GM20431 (cell line): ENCODE data around the gene COP1.

Experiments used
- in situ Hi-C: fragments of 300-500 bp; cut with MseI, MboI; formaldehyde crosslinking; loops from one replicate; pipeline ENCODE4 v1.15.0; 2020; ENCODE audit warnings: low sequenced_read_pairs; ENCODE audit not compliant: unreplicated experiment

The COP1 gene

DNA sequence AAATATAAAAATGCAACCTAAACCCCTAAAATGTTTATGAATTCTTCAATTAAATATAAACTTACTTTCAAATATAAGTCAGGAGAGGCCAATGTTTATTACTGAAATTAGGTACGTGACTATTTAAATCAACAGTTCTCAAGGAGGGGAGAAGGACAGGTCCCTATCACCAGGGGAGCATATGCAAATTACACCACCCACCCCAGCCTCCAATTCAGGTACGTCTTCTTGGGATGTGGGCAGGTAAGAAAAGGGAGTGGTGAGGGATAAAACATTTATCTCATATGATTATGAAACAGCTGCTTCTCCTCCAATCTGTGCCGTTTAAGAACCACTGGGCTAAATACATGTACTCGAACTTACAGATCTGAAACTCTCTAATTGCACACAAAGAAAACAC lies 3.4 kb downstream of the COP1 start:
- in situ Hi-C loops, result no loop called here

DNA sequence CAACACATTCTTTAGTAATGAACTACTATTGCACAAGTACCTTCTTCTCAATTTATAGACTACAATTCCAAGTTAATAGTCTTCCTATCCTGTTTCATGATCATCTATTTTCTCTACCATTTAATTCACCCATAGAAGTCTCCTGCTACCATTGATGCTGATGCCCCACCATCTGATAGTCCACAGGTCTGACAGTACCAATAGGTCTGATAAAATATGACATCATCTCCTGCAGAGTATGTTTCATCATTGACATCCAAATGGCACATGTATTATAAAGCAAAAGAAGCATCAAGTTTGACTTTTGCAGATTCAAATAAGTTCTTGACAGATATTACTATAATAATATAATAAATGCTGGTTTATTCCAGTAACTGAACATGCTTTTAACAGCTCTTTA lies 5.5 kb downstream of the COP1 start:
- in situ Hi-C loops, result no loop called here

DNA sequence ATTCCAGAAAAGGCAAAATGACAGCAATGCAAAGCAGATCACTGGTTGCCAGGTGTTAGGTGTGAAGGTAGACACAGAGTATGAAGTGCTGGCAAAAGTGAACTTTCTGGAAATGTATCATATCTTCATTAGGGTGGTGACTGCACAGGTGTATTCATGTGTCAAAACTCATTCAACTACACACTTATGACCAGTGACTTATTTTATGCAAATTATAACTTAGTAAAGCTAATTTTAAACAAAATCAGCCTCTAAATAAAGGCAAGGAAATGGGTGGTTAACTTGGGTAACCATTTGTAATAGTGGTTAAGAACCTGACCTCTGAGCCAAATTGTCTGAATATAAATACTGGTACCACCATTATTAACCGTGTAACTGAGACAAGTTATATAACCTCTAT lies 7.4 kb downstream of the COP1 start:
- in situ Hi-C loops, result no loop called here

DNA sequence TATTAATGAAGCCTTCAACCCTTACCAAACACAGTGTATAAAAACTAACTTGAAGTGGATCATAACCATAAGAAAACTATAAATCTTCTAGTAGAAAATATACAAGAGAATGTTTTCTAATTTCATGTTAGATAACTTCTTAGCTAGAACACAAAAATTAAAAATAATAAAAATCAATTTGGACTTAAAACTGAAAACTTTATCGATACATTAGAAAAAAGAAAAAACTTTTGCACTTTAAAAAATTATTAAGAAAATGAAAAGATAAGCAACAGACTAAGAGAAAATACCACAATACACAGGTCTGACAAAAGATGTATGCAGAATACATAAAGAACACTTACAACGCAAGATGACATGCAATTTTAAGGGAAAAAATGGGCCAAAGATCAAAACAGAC lies 8.7 kb downstream of the COP1 start:
- in situ Hi-C loops, result no loop called here

DNA sequence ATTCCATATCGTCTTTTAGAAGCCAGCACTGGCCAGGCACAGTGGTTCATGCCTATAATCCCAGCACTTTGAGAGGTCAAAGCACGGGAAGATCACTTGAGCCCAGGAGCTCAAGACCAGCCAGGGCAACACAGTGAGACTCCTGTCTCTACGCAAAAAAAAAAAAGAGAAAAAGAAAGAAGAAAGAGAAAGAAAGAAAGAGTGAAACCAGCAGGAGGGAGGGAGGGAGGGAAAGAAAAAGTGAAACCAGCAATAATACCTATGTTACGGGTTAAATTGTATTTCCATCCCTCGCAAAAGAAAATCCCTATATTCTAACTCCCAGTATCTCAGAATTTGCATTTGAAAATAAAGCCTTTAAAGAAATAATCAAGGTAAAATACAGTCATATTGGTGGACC lies 10.4 kb downstream of the COP1 start:
- in situ Hi-C loops, result no loop called here

DNA sequence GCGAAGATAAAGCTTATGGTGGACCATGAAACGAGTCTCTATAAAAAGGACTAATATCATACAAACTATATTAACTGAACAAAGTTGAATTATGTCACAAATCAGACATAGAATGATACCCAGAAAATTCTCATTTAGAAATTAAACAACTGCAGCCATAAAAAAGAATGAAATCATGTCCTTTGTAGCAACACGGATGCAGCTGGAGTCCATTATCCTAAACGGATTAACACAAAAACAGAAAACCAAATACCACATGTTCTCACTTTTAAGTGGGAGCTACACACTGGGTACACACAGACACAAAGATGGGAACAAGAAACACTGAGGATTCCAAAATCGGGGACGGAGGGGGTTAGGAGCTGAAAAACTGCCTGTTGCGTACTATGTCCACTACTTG lies 11.5 kb downstream of the COP1 start:
- in situ Hi-C loops, result no loop called here

DNA sequence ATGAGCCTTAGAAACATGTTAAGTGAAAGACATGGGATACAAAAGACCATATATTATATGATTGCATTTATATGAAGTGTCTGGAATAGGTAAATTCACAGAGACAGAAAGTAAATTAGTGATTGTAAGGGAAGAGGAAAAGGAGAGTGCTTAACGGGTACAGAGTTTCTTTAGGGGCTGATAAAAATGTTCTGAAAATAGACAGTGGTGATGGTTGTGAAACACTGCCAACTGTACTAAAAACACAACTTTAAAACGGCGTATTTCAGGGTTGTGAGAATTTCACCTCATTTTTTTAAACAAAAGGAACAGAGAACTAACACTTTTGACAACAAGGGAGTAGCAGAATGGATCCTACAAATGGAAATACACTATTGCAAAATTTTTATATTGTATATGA lies 13.4 kb downstream of the COP1 start:
- in situ Hi-C loops, result no loop called here

DNA sequence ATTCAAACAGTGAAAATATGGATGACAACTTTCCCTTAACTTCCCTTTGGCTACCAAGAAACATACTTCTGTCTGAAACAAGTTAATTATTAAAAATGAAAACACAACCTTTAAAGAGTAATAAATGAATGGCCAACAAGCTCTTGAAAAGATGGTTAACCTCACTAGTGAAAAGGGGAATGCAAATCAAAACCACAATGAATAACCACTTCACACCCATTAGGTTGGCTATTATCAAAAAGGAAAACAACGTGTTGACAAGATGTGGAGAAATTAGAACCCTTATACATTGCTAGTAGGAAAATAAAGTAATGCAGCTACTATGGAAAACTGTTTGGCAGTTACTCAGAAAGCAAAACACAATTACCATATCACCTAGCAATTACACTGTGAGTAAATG lies 14.1 kb downstream of the COP1 start:
- in situ Hi-C loops, result no loop called here

DNA sequence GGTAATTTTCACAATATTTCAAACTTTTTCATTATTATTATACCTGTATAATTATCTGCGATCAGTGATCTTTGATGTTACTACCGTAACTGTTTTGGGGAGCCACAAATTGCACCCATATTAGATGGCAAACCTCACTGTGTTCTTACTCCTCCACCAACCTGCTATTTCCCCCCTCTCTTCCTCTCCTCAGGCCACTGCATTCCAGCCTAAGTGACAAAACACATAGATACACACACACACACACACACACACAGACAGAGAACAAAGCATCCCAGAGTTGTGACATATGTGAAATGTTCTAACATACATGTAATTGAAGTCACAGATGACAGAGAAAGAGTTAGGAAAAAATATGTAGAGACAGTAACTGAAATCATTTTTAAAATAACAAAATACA lies 18.5 kb downstream of the COP1 start:
- in situ Hi-C loops, result no loop called here

DNA sequence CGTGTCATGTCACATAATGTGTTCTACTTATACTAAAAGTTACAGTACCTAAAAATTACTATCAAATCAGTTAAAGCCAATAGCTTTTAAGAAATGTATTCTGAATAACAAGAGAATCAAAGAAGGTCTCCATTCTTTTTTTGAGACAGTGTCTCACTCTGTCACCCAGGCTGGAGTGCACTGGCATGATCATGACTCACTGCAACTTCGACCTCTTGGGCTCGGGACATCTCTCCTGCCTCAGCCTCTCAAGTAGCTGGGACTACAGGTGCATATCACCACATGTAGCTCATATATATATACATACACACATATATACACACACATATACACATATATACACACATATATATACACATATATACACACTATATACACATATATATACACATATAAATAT lies 20.1 kb downstream of the COP1 start:
- in situ Hi-C loops, result no loop called here

DNA sequence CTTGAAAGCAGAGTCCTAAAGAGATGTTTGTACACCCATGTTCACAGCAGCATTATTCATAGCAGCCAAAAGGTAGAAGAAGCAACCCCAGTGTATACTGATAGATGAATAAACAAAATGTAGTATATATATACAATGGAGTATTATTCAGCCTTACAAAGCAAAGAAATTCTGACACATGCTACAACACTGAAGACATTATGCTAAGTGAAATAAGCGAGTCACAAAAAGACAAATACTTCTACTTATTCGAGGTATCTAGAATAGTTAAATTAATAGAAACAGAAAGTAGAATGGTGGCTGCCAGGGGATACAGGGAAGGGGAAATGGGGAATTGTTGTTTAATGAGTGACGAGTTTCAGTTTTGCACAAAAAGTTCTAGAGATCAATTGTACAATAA lies 23.5 kb downstream of the COP1 start:
- in situ Hi-C loops, result no loop called here

DNA sequence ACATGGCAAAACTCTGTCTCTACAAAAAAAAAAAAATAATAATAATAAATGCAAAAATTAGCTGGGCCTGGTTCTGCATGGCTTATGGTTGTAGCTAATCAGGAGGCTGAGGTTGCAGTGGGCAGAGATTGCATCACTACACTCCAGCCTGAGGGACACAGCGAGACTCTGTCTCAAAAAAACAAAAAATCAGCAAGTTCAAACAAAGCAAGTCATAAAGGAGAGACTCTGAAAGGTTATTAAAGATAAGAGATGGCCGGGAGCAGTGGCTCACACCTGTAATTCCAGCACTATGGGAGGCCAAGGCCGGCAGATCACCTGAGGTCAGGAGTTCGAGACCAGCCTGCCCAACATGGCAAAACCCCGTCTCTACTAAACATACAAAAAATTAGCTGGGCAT lies 28.8 kb downstream of the COP1 start:
- in situ Hi-C loops, result no loop called here

DNA sequence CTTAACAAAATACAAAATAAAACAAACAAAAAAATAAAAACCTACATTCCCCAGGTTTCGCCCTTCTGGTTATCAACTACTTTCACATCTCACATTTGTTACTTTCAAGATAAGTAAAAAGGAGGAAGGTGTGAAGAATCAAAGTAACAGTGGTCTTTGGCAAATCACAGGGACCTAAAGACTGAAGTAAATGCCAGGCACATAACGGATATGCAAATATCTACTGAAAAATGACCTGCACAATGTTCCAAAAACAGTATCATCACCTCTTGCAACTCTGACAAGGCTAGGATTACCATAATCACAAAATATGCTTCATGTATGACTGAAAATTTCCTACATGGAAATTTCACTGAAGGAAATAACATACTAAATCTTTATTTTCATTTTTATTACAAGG lies 29.3 kb downstream of the COP1 start:
- in situ Hi-C loops, result no loop called here

DNA sequence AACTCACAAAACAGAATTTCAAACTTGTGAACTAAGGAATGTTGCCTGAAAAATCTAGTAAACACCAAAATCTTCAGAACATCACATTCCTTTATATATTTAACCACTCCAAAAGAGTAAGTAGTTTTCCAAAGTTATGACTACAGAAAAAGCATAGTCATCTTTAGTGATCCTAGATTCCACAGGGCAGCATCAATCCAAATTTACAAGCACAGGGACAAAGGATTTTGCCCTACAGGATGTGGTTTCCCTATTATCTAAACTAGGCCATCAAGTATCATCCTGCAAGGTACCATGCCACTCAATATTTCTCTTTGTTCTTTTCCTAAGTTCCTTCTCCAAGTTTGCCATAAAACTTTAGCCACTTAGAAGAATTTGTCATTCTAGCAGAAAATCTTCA lies 33.0 kb downstream of the COP1 start:
- in situ Hi-C loops, result no loop called here

DNA sequence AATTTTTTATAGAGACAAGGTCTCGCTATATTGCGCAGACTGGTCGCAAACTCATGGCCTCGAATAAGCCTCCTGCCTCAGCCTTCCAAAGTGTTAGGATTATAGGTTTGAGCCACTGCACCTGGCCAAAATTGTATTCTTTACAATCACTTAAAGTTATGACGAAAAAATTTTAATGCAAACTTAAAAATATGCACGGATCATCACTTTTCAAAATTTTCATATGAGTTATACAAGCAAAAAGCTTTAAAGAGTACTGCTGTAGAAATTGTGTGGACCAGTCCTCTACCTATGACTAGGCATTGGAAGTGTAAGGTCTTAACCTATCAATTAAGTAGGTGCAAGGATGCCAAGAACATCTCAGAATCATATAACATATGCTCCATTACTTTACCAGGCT lies 34.9 kb downstream of the COP1 start:
- in situ Hi-C loops, result no loop called here

DNA sequence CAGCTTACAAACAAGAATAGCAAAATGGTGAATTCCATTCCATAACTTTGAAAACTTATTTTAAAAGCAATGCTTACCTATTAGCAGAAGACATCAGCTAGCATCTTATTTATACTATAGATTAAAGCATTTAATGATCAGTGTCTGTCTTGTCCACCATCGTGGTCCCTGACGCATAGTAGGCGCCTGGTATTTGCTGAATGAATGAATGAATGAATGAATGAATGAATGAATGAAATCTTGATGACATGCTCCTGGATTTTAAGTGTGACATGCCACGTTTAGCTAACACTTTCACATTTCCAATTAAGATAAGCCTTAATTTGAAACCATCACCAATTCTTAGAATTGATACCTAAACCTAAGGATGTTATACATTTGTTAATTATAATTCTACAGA lies 39.9 kb downstream of the COP1 start:
- in situ Hi-C loops, result no loop called here

DNA sequence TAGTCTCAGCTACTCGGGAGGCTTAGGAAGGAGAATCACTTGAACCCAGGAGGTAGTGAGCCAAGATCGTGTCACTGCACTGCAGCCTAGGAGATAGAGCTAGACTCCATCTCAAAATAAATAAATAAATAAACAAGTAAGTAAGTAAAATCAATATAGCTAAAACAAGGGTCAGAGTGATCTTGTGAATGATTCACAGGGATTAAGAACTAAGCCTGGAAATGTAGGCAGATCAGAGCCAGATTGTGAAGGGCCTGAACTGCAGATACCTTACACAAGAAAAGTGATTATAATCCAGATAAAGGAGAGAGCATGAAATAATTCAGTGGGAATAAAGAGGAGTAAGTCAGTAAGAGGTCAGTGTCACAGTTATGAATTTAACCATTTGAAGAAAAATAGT lies 41.5 kb downstream of the COP1 start:
- in situ Hi-C loops, result no loop called here

DNA sequence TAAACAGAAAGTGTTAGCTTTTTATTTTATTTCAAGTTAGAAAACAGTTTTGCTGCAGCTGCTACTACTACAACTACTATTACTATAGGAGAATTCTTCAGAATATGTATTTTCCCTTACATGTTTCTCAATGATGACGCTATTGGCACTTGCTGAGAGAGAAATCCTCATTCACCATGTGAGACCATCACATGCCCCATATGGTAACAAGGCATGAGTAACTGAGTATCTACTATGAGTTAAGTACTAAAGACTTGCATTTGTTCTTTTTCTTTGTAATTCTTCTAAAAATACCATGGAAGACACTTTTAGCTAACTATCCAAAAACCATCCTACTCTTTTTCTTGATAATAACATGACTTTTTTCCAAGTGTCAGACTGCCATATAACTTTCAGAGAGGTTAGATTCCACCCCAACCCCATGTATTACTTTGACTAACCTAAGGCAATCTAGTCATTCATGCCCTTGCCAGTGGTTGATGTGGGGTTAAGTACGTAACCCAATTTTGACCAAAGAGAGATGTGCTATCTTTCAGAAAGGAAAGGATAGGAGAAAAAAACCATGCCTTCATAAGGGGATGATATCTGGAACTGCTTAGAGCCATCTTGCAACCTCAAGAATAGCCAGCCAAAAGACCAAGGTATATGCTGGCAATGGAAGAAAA lies 42.9 kb downstream of the COP1 start:
- in situ Hi-C loops, result no loop called here

DNA sequence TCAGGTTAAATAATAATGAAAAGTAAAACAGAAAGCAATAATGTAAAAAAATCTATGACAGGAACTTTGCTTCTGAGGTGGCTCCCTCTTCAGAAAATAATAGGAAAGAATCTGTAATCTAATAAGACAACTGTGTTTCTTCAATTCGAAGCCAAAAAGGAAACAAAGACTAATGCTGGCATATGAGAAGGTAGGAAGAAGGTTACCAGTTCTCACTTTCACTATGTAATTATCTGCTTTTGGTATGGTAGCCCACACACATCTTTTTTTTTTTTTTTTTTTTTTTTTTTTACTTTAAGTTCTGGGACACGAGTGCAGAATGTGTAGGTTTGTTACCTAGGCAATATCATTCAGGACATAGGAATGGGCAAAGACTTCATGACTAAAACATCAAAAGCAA lies 47.1 kb downstream of the COP1 start:
- in situ Hi-C loops, result no loop called here

DNA sequence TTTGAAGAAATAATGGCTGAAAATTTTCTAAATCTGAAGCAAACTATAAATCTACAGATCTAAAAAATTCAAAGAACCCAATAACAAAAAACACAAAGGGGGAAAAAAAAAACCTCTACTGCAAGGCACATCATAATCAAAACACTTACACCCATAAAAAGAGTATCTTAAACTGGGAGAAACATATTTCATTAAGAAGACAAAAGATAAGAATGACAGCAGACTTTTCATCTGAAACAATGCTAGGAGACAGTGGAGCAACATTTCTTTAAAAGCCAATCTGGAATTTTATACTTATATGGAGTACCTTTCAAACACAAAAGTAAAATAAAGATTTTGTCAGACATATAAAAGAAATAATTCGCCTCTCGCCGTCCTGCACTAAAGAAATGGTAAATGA lies 49.1 kb downstream of the COP1 start:
- in situ Hi-C loops, result no loop called here

DNA sequence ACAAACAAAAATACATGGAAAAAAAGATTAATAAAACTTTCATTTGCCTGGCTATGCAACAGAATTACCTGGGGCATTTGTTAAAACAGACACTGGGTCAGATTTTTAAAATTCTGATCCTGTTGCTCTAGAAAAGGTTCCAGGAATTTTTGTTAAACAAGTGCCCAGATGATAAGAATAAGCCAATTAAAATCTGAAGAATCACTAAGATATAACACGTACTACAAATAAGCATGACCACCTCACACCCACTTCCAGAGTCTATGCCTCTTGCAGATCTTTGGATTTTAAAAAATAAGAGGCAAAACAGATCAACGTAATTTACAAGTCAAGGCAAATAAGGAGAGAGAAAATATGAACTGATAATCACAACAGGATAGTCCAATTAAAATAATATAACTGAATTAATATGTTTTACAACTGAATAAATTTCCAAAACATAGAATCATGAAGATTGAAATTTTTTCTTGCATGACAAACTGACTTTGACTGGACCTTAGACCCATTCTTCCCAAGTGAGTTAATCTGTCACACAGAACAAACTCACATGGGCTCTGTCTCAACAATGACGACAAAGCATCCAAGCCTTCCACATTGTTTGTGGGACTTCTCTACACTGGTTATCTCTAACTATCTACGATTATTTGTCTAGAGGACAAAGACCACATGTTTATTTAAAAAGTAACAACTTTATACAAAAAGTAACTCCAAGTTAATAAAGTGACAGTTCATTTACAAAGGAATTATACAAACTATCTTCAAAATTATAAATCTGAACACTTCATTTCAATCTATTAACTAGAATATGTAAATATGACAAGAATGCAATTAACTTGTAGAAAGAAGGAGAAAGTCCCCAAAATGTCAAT lies 56.9 kb downstream of the COP1 start:
- in situ Hi-C loops, result no loop called here

DNA sequence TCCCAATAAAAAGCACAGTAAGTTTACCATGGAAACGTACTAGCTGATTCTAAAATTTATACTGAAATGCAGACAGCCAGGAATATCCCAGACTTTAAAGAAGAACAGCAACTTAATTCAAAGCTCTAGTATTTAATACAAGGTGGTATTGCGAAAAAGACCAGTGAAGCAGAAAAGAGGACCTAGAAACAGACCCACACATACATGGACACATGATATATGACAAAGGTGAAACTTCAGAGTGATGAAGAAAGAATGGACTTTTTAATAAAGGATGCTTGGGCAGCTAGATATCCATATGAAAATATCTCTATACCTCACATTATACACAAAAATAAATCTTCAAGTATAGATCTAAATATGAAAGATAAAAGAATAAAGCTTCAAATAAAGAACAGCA lies 62.6 kb downstream of the COP1 start:
- in situ Hi-C loops, result no loop called here
